ENCODE results near the gene TNP2. TPM values are rescaled to one million over a fixed set of nuclear protein-coding genes. Genes with fewer than 3 reads are reported as not detected.

The TNP2 gene
- polyA plus RNA-seq, 3 donors = not detected

- Histone ChIP-seq H4K20me1 (ENCODE audit: insufficient read depth, low read length) (no peaks in the 10 kb centered on the region), H3K36me3 (replicated peaks in 1 of 2; ENCODE audit: control insufficient read depth in 1 of 2, insufficient read depth in 2 of 2, low read length in 2 of 2) (no peaks in the 10 kb centered on the region), H2AFZ (ENCODE audit: insufficient read depth, low read depth, low read length, poor library complexity, severe bottlenecking) (peak overlapping the region; percentile 74), H3K27me3 (ENCODE audit: control insufficient read depth in 2 of 2, insufficient read depth in 2 of 2, low read length in 2 of 2) (no peaks in the 10 kb centered on the region), H3K79me2 (ENCODE audit: insufficient read depth, low read length) (no peaks in the 10 kb centered on the region), H3K9ac (ENCODE audit: insufficient read depth, low read length, poor library complexity, severe bottlenecking) (peak overlapping the region; percentile 24), H3K27ac (ENCODE audit: low read depth in 1 of 2, low read length in 2 of 2) (peak overlapping the region in 1 of 2 donors; percentile 0), H3K4me2 (replicated peaks; ENCODE audit: extremely low read depth, low read length, poor library complexity, severe bottlenecking) (peak overlapping the region; percentile 57), H3K4me3 (replicated peaks in 1 of 3; ENCODE audit: low read depth in 2 of 3, low read length in 3 of 3) (peak overlapping the region in 1 of 3 experiments; percentile 35), H3K9me3 (replicated peaks in 1 of 2; ENCODE audit: control insufficient read depth in 1 of 2, insufficient read depth in 1 of 2, low read length in 2 of 2) (no peaks in the 10 kb centered on the region), H3K4me1 (ENCODE audit: control insufficient read depth in 1 of 2, insufficient read depth in 2 of 2, low read length in 2 of 2) (peaks cover 40 to 44% of the 10 kb centered on the region in 2 donors)
- H3K36me3 Mint-ChIP-seq = no peaks in the 10 kb centered on the region
- DNase-seq = peak in 2 of 3 donors; percentile 33 to 52
- TF ChIP-seq CTCF (IDR thresholded peaks at IDR 0.05) = no peak
- 8% methylated on average over 33 of the region's 35 CpGs for WGBS (ENCODE audit: insufficient coverage)
- intact Hi-C loops (cut with micrococcal nuclease) = loop anchor here in 1 of 2 donors (5.0 kb wide), 1 partner anchor 549 kb away; no protein-coding TSS in a partner anchor
- peak overlapping the region; percentile 6 to 62 for H3K4me3 Mint-ChIP-seq
- peaks cover 0 to 3% (median 0%) of the 10 kb centered on the region in 7 donors for H3K9me3 Mint-ChIP-seq
- peaks cover 4 to 12% (median 7%) of the 10 kb centered on the region in 3 donors for H3K27me3 Mint-ChIP-seq (ENCODE audit: low read depth in 3 of 3)
- H3K27ac Mint-ChIP-seq = peak overlapping the region in 2 of 7 donors; percentile 40 to 74
- H3K4me1 Mint-ChIP-seq = peaks cover 44% of the 10 kb centered on the region
These were observed 36.0 kb downstream of the TNP2 start for GRCh38 chr16:11232852-11233726.

GRCh38 chr16:11232302-11232851, 36.7 kb downstream of the TNP2 start:
- no peak overlapping the region for H3K27ac ChIP-seq (ENCODE audit: low read depth in 1 of 2, low read length in 2 of 2)
- H4K20me1 ChIP-seq (ENCODE audit: insufficient read depth, low read length) = no peaks in the 10 kb centered on the region
- Mint-ChIP-seq H3K27me3 (ENCODE audit: low read depth in 3 of 3) (peaks cover 4 to 12% (median 7%) of the 10 kb centered on the region in 3 donors), H3K36me3 (no peaks in the 10 kb centered on the region), H3K4me3 (peak overlapping the region in 1 of 2 donors; percentile 62), H3K9me3 (peaks cover 0 to 3% (median 0%) of the 10 kb centered on the region in 7 donors), H3K27ac (peak overlapping the region in 1 of 7 donors; percentile 54), H3K4me1 (peaks cover 44% of the 10 kb centered on the region)
- no peaks in the 10 kb centered on the region for H3K36me3 ChIP-seq (replicated peaks in 1 of 2; ENCODE audit: control insufficient read depth in 1 of 2, insufficient read depth in 2 of 2, low read length in 2 of 2)
- 40% methylated on average over 1 of the region's 3 CpGs for WGBS (ENCODE audit: insufficient coverage)
- TF ChIP-seq CTCF (IDR thresholded peaks at IDR 0.05) = no peak
- no peaks in the 10 kb centered on the region for H3K27me3 ChIP-seq (ENCODE audit: control insufficient read depth in 2 of 2, insufficient read depth in 2 of 2, low read length in 2 of 2)
- no peak overlapping the region for H3K4me2 ChIP-seq (replicated peaks; ENCODE audit: extremely low read depth, low read length, poor library complexity, severe bottlenecking)
- no peaks in the 10 kb centered on the region for H3K79me2 ChIP-seq (ENCODE audit: insufficient read depth, low read length)
- H2AFZ ChIP-seq (ENCODE audit: insufficient read depth, low read depth, low read length, poor library complexity, severe bottlenecking) = no peak overlapping the region
- H3K4me1 ChIP-seq (ENCODE audit: control insufficient read depth in 1 of 2, insufficient read depth in 2 of 2, low read length in 2 of 2) = peaks cover 39 to 43% of the 10 kb centered on the region in 2 donors
- no peak overlapping the region for H3K9ac ChIP-seq (ENCODE audit: insufficient read depth, low read length, poor library complexity, severe bottlenecking)
- DNase-seq = no peak
- no peaks in the 10 kb centered on the region for H3K9me3 ChIP-seq (replicated peaks in 1 of 2; ENCODE audit: control insufficient read depth in 1 of 2, insufficient read depth in 1 of 2, low read length in 2 of 2)
- intact Hi-C loops (cut with micrococcal nuclease) = loop anchor here in 1 of 2 donors (5.0 kb wide), 1 partner anchor 550 kb away; no protein-coding TSS in a partner anchor
- no peak overlapping the region for H3K4me3 ChIP-seq (replicated peaks in 1 of 3; ENCODE audit: low read depth in 2 of 3, low read length in 3 of 3)

All from CD14-positive monocyte (primary cell).